SH-SY5Y (cell line): Measurements from ENCODE around the gene TMPRSS7.

Experiments
- GATA2 ChIP-seq: IDR thresholded peaks from 2 replicates; pipeline ENCODE4 v1.6.1; 2011; ENCODE audit warnings: mild to moderate bottlenecking, low read depth, low read length
- GATA3 ChIP-seq: IDR thresholded peaks from 2 replicates; pipeline ENCODE4 v1.6.1; 2011; ENCODE audit warnings: low read depth, mild to moderate bottlenecking, low read length, moderate library complexity

- TF ChIP-seq GATA2 (no peak), GATA3 (no peak)
These were observed 14.4 kb downstream of the TMPRSS7 start for GRCh38 chr3:112048911-112049310.
